Stimulated activated CD8-positive, alpha-beta memory T cell treated with anti-CD3 and anti-CD28 coated beads, Interleukin-12 subunit alpha, Interleukin-12 subunit beta, amount 100 ng/mL, for 24 hours (primary cell): ENCODE measurements around the gene RBMS3.
"Not testable (repeated sequence)": the region's sequence is repeated elsewhere in the genome, so short reads cannot be mapped to it uniquely, and the experiment has no call there.

ENCODE experiments used
- DNase-seq: peaks from one replicate; pipeline ENCODE4 v3.0.0-alpha.2; 2020; ENCODE audit errors: extremely low read depth

Gene RBMS3

GRCh38 chr3:29280404-29281093, at the start of gene RBMS3:
Gene RBMS3 (plus strand): TSS chr3:29281071.
- no peak for DNase-seq

- DNase-seq = not testable (repeated sequence)
These were observed 47.7 kb upstream of the RBMS3 start for GRCh38 chr3:29233126-29233525.

- no peak for DNase-seq
These were observed 44.6 kb upstream of the RBMS3 start for GRCh38 chr3:29236146-29236840.

- no peak for DNase-seq
These were observed 41.5 kb upstream of the RBMS3 start for GRCh38 chr3:29239376-29239775.

GRCh38 chr3:29240248-29240647, 40.6 kb upstream of the RBMS3 start:
- no peak for DNase-seq

GRCh38 chr3:29240887-29241286, 40.0 kb upstream of the RBMS3 start:
- DNase-seq = no peak

GRCh38 chr3:29241855-29242254, 39.0 kb upstream of the RBMS3 start:
- no peak for DNase-seq

- no peak for DNase-seq
These were observed 38.6 kb upstream of the RBMS3 start for GRCh38 chr3:29242296-29242695.

- no peak for DNase-seq
These were observed 35.4 kb upstream of the RBMS3 start for GRCh38 chr3:29245441-29245840.

GRCh38 chr3:29247088-29247745, 33.7 kb upstream of the RBMS3 start:
- no peak for DNase-seq

GRCh38 chr3:29249829-29250345, 31.0 kb upstream of the RBMS3 start:
- DNase-seq = no peak

- DNase-seq = no peak
These were observed 24.8 kb upstream of the RBMS3 start for GRCh38 chr3:29255854-29256696.

GRCh38 chr3:29258161-29258560, 22.7 kb upstream of the RBMS3 start:
- no peak for DNase-seq

- DNase-seq = no peak
These were observed 19.8 kb upstream of the RBMS3 start for GRCh38 chr3:29261119-29261518.

GRCh38 chr3:29263476-29263875, 17.4 kb upstream of the RBMS3 start:
- DNase-seq = no peak

GRCh38 chr3:29265509-29266072, 15.3 kb upstream of the RBMS3 start:
- no peak for DNase-seq

- no peak for DNase-seq
These were observed 13.6 kb upstream of the RBMS3 start for GRCh38 chr3:29267226-29267625.

- DNase-seq = no peak
These were observed 12.2 kb upstream of the RBMS3 start for GRCh38 chr3:29268651-29269050.

- no peak for DNase-seq
These were observed 10.1 kb upstream of the RBMS3 start for GRCh38 chr3:29270752-29271151.

- DNase-seq = no peak
These were observed 9.4 kb upstream of the RBMS3 start for GRCh38 chr3:29271475-29271874.

- DNase-seq = no peak
These were observed 6.2 kb upstream of the RBMS3 start for GRCh38 chr3:29274667-29275066.

- no peak for DNase-seq
These were observed 5.6 kb upstream of the RBMS3 start for GRCh38 chr3:29275309-29275708.
